ENCODE results near the gene ELAC2.

The ELAC2 gene

GRCh38 chr17:13017655-13018459 is at the start of gene ELAC2:
Gene ELAC2 (minus strand): TSS chr17:13018027. CDS start chr17:13017947, 80 bp downstream.
- peak; percentile 99 for DNase-seq

GRCh38 chr17:13065032-13065431 is 47.2 kb upstream of the ELAC2 start:
- no peak for DNase-seq

GRCh38 chr17:13055131-13055530 is 37.3 kb upstream of the ELAC2 start:
- DNase-seq = no peak

GRCh38 chr17:13054666-13055065 is 36.8 kb upstream of the ELAC2 start:
- DNase-seq = no peak

- no peak for DNase-seq
Observed at GRCh38 chr17:13051915-13052314, 34.1 kb upstream of the ELAC2 start.

GRCh38 chr17:13047011-13047606 is 29.3 kb upstream of the ELAC2 start:
- no peak for DNase-seq

- no peak for DNase-seq
Observed at GRCh38 chr17:13046361-13046760, 28.5 kb upstream of the ELAC2 start.

GRCh38 chr17:13044572-13045065 is 26.8 kb upstream of the ELAC2 start:
- no peak for DNase-seq

- DNase-seq = no peak
Observed at GRCh38 chr17:13038931-13039665, 21.3 kb upstream of the ELAC2 start.

GRCh38 chr17:13036751-13037150 is 18.9 kb upstream of the ELAC2 start:
- no peak for DNase-seq

- DNase-seq = no peak
Observed at GRCh38 chr17:13035420-13035819, 17.6 kb upstream of the ELAC2 start.

- peak; percentile 57 for DNase-seq
Observed at GRCh38 chr17:13031718-13032350, 14.0 kb upstream of the ELAC2 start.

- peak; percentile 67 for DNase-seq
Observed at GRCh38 chr17:13030459-13031300, 12.9 kb upstream of the ELAC2 start.

- no peak for DNase-seq
Observed at GRCh38 chr17:13030056-13030455, 12.2 kb upstream of the ELAC2 start.

- no peak for DNase-seq
Observed at GRCh38 chr17:13029340-13029739, 11.5 kb upstream of the ELAC2 start.

GRCh38 chr17:13027246-13027645 is 9.4 kb upstream of the ELAC2 start:
- no peak for DNase-seq

GRCh38 chr17:13025687-13026086 is 7.9 kb upstream of the ELAC2 start:
- DNase-seq = no peak

- no peak for DNase-seq
Observed at GRCh38 chr17:13025258-13025627, 7.4 kb upstream of the ELAC2 start.

- DNase-seq = peak; percentile 63
Observed at GRCh38 chr17:13024526-13025257, 6.9 kb upstream of the ELAC2 start.

GRCh38 chr17:13024016-13024415 is 6.2 kb upstream of the ELAC2 start:
- no peak for DNase-seq

GRCh38 chr17:13016881-13017654 is 759 bp downstream of the ELAC2 start:
- DNase-seq = no peak

Data from CD4-positive, alpha-beta T cell treated with Interleukin-4 for 4 hours (primary cell).